ENCODE measurements around the gene RNF213. TPM values are rescaled to one million over a fixed set of nuclear protein-coding genes. Genes with fewer than 3 reads are reported as not detected.

Gene RNF213
- total RNA-seq, 2 donors from 2014 or later, result 150 to 174 TPM

DNA sequence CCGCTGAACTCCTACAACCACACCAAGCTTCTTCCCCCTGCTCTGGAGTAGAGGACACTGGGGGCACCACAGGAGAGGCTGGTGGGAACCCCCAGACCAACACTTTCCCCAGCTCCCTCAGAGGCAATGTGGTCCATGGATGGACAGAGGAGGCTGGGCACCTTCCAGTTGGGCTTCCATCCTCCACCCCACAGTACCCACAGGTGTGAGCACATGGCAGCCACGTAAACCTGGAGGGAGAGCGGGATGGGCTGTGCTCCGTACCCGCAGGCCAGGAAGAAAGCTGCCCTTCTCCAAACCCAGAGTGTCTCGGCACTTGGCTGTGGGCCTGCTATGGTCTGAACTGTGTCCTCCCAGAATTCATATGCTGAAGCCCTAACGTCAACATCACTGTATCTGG is 42.3 kb upstream of the RNF213 start:
- Histone ChIP-seq H3K4me3 (no peak overlapping the region), H3K9me3 (no peaks in the 10 kb centered on the region), H3K27me3 (replicated peaks; ENCODE audit: insufficient read depth) (no peaks in the 10 kb centered on the region), H3K36me3 (peaks cover 20% of the 10 kb centered on the region), H3K4me1 (ENCODE audit: control insufficient read depth in 1 of 2, low read depth in 2 of 2) (peaks cover 4 to 30% of the 10 kb centered on the region in 2 donors), H3K27ac (no peak overlapping the region)
- ATAC-seq (ENCODE audit: insufficient number of reproducible peaks, low FRiP score, low read depth) (no peak), DNase-seq (ENCODE audit: low spot score) (no peak)
- TF ChIP-seq, protein P1, sequence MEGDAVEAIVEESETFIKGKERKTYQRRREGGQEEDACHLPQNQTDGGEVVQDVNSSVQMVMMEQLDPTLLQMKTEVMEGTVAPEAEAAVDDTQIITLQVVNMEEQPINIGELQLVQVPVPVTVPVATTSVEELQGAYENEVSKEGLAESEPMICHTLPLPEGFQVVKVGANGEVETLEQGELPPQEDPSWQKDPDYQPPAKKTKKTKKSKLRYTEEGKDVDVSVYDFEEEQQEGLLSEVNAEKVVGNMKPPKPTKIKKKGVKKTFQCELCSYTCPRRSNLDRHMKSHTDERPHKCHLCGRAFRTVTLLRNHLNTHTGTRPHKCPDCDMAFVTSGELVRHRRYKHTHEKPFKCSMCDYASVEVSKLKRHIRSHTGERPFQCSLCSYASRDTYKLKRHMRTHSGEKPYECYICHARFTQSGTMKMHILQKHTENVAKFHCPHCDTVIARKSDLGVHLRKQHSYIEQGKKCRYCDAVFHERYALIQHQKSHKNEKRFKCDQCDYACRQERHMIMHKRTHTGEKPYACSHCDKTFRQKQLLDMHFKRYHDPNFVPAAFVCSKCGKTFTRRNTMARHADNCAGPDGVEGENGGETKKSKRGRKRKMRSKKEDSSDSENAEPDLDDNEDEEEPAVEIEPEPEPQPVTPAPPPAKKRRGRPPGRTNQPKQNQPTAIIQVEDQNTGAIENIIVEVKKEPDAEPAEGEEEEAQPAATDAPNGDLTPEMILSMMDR (IDR thresholded peaks at IDR 0.05), result no peak

DNA sequence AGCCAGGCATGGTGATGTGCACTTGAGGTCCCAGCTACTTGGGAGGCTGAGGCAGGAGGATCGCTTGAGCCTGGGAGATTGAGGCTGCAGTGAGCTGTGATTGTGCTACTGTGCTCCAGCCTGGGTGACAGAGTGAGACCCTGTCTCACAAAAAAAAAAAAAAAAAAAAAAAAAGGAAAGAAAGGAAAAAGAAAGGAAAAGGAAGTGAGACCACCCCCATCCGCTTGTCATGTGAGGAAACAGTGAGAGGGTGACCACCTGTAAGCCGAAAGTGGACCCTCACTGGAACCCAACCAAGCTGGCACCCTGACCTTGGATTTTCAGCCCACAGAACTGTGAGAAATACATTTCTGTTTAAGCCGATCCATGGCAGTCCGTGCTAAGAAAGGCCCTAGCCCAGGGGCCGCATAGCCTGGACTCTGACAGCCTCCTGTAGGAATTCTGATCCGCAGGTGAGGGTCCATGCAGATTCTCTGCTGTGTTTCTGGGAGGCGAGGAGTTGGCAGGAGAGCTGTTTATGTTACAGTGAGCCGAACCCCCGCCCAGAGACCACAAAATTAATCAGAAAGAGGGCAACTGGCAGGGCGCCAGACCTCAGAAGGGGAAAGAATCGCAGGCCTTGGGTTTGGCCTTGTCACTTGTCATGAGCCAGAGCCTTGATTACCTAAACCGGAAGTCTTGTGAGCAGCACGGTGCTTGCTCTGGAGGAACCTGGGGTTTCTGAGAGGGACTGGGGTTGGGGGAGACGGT is 41.5 kb upstream of the RNF213 start:
- peak overlapping the region; percentile 80 to 83 for H3K27ac ChIP-seq
- ATAC-seq (ENCODE audit: insufficient number of reproducible peaks, low FRiP score, low read depth) (peak; percentile 12), DNase-seq (ENCODE audit: low spot score) (peak; percentile 28)
- H3K27me3 ChIP-seq (replicated peaks; ENCODE audit: insufficient read depth), result no peaks in the 10 kb centered on the region
- H3K4me3 ChIP-seq, result peak overlapping the region; percentile 82
- H3K36me3 ChIP-seq, result peaks cover 13% of the 10 kb centered on the region
- TF ChIP-seq, protein P1 (IDR thresholded peaks at IDR 0.05), result no peak
- H3K4me1 ChIP-seq (ENCODE audit: control insufficient read depth in 1 of 2, low read depth in 2 of 2), result peaks cover 4 to 37% of the 10 kb centered on the region in 2 donors
- no peaks in the 10 kb centered on the region for H3K9me3 ChIP-seq

DNA sequence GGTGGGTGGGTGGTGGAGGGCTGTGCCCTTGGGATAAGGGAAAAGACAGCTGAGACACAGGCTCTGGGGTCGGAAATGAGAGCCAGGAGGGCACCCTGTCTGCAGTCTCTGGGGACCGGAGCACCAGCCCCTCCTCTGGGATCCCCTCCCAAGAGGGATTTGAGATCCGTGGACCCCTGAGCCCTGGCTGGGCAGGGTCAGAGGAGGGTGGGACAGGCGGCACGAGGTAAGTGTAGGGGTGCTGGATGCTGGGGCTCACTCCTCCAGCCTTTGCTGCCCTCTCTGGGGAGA is 40.9 kb upstream of the RNF213 start:
- ATAC-seq (ENCODE audit: insufficient number of reproducible peaks, low FRiP score, low read depth), result no peak
- TF ChIP-seq, protein P1 (IDR thresholded peaks at IDR 0.05), result no peak
- Histone ChIP-seq H3K4me1 (ENCODE audit: control insufficient read depth in 1 of 2, low read depth in 2 of 2) (peaks cover 4 to 37% of the 10 kb centered on the region in 2 donors), H3K9me3 (no peaks in the 10 kb centered on the region), H3K4me3 (peak overlapping the region; percentile 82), H3K27me3 (replicated peaks; ENCODE audit: insufficient read depth) (no peaks in the 10 kb centered on the region), H3K36me3 (peaks cover 8% of the 10 kb centered on the region), H3K27ac (peak overlapping the region; percentile 80 to 83)
- DNase-seq (ENCODE audit: low spot score), result no peak

DNA sequence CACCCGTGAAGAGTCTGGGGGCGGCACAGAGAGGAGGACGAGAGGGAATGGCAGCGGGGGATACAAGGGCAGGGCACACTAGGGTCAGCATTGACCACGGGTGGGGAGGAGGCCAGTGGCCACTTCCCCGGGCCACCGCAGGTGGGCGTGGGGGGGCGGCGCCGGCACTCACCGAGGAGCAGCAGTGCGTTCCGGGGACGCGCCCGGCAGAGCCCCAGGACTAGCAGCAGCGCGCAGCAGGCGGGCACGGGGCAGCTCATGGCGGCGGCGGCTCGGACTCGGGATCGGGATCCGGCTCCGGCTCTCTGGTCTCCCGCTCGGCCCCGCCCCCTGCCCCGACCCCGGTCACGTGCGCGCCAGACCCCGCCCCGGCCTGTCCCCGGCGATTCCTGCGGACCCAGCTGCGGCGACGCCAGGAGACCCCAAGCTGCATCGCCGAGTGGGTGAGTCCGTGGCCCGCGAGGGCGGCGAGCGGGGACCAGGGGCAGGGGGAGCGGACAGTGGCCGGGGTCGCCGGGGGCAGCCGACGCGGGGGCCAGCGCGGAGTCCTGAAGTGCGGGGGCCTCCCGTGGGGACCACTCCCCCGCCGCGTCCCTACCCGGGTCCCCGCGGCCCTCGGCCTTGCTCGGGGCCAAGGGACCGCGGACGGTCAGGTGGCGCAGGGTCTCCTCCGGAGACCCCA is 40.5 kb upstream of the RNF213 start, which contains the start of the genes SGSH and SLC26A11:
TSS of gene SGSH (minus strand) at position 280 of the 682 bp plus-strand sequence. CDS start at position 260, 20 bp downstream.
TSS of gene SLC26A11 (plus strand) at position 374 of the 682 bp plus-strand sequence. CDS start 1,134 bp downstream, outside the sequence.
- no peaks in the 10 kb centered on the region for H3K27me3 ChIP-seq (replicated peaks; ENCODE audit: insufficient read depth)
- peaks cover 8% of the 10 kb centered on the region for H3K36me3 ChIP-seq
- peak within 1 kb of the TSS; percentile 80 to 83 for H3K27ac ChIP-seq
- ATAC-seq (ENCODE audit: insufficient number of reproducible peaks, low FRiP score, low read depth) (peak; percentile 31), DNase-seq (ENCODE audit: low spot score) (peak; percentile 49)
- peak within 1 kb of the TSS; percentile 82 for H3K4me3 ChIP-seq
- peaks cover 4 to 37% of the 10 kb centered on the region in 2 donors for H3K4me1 ChIP-seq (ENCODE audit: control insufficient read depth in 1 of 2, low read depth in 2 of 2)
- TF ChIP-seq, protein P1 (IDR thresholded peaks at IDR 0.05), result peak; percentile 31
- no peaks in the 10 kb centered on the region for H3K9me3 ChIP-seq

DNA sequence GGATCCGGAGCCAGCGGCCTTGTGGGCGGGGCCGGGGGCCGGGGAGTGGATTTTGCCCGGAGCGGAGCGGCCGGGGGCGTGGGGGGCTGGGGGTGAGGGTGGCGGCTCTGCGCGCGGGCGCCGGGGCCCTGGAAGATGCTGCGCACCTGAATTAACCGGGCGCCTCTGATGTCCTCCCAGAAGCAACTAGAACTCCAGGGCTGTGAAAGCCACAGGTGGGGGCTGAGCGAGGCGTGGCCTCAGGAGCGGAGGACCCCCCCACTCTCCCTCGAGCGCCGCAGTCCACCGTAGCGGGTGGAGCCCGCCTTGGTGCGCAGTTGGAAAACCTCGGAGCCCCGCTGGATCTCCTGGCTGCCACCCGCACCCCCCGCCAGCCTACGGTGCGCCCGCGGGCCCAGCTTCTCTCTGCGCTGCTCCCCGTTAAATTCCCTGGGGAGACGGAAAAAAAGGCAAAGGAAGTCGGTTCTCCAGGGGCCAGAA is 39.9 kb upstream of the RNF213 start:
- ATAC-seq (ENCODE audit: insufficient number of reproducible peaks, low FRiP score, low read depth) (no peak), DNase-seq (ENCODE audit: low spot score) (no peak)
- H3K27me3 ChIP-seq (replicated peaks; ENCODE audit: insufficient read depth), result no peaks in the 10 kb centered on the region
- H3K9me3 ChIP-seq, result no peaks in the 10 kb centered on the region
- peak overlapping the region; percentile 80 to 83 for H3K27ac ChIP-seq
- TF ChIP-seq, protein P1 (IDR thresholded peaks at IDR 0.05), result no peak
- peaks cover 11% of the 10 kb centered on the region for H3K36me3 ChIP-seq
- H3K4me3 ChIP-seq, result peak overlapping the region; percentile 82
- peaks cover 4 to 37% of the 10 kb centered on the region in 2 donors for H3K4me1 ChIP-seq (ENCODE audit: control insufficient read depth in 1 of 2, low read depth in 2 of 2)
